ENCODE data around the gene KLHL29. TPM values are rescaled to one million over a fixed set of nuclear protein-coding genes. Genes with fewer than 3 reads are reported as not detected.

Gene KLHL29
- 1 to 10 TPM; 2.0 to 4.2 TPM for total RNA-seq

DNA sequence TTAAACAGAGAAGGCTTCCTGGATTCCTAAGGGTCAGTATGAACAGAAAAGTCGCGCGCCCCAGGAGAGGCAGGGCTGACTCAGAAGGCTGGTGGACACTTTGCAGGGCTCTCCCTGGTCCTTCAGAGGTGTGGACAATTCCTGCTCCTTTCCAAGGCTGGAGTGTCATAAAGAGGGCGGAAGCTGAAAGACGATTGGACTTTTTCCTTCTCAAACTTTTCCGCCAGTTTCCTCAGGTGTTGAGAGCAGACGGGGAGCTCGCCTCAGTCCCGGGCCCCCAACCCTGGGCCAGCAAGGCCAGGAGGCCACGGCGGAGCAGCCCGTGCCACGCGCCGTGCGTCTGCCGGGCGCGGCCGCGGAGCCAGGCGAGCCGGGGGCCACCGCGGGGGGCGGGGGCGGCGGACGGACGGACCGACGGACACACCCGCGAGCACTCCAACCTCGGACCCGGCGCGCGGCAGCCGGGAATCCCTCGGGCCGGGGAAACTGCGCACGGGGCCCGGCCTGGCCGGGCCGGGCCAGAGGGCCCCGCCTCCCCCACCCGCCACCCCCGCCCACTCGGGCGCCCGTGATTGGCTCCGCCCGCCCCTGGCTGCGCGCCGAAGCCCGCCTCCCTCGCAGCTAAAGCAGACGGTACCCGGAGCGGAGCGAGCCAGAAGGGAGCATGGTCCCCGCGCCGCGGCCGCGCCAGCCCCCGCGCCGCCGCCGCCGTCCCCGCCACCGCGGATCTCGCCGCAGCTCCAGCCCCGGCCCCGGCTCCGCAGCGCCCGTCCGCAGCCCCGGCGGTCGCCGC lies at the start of gene KLHL29:
Gene KLHL29, plus strand, starts transcription at position 629 of the 793 bp plus-strand sequence. CDS start 177,018 bp downstream, outside the sequence.
- peak; percentile 81 for DNase-seq (ENCODE audit: low spot score)
- H3K36me3 ChIP-seq: no peaks in the 10 kb centered on the region
- peaks cover 0 to 31% of the 10 kb centered on the region in 2 donors for H3K4me1 ChIP-seq
- peak within 1 kb of the TSS; percentile 60 to 68 for H3K4me3 ChIP-seq
- peaks cover 0 to 3% of the 10 kb centered on the region in 2 donors for H3K27me3 ChIP-seq
- H3K9me3 ChIP-seq: no peaks in the 10 kb centered on the region
- TF ChIP-seq, protein P1, sequence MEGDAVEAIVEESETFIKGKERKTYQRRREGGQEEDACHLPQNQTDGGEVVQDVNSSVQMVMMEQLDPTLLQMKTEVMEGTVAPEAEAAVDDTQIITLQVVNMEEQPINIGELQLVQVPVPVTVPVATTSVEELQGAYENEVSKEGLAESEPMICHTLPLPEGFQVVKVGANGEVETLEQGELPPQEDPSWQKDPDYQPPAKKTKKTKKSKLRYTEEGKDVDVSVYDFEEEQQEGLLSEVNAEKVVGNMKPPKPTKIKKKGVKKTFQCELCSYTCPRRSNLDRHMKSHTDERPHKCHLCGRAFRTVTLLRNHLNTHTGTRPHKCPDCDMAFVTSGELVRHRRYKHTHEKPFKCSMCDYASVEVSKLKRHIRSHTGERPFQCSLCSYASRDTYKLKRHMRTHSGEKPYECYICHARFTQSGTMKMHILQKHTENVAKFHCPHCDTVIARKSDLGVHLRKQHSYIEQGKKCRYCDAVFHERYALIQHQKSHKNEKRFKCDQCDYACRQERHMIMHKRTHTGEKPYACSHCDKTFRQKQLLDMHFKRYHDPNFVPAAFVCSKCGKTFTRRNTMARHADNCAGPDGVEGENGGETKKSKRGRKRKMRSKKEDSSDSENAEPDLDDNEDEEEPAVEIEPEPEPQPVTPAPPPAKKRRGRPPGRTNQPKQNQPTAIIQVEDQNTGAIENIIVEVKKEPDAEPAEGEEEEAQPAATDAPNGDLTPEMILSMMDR (IDR thresholded peaks at IDR 0.05): no peak
- peak within 1 kb of the TSS; percentile 65 to 76 for H3K27ac ChIP-seq

DNA sequence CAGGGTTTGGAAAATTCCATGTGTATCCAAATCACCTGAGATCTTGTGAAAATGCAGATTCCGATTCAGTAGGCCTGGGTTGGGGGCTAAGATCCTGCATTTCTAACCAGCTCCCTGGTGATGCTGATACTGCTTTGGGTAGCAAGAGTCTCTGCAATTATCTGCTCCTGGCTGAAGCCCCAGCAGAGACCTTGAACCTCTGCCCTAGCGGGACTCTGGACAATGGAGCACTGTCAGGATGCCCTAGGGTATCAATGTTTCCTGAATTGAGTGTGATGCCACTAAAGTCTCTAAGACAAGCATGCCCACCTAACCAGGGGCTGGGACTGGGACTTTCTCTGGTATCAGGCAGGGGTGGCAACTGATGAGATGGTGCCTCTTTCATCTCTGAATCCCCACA lies 49.4 kb upstream of the KLHL29 start:
- Histone ChIP-seq H3K4me3 (no peak overlapping the region), H3K4me1 (no peaks in the 10 kb centered on the region), H3K9me3 (peaks cover 0 to 5% of the 10 kb centered on the region in 2 donors), H3K27ac (no peak overlapping the region), H3K36me3 (no peaks in the 10 kb centered on the region), H3K27me3 (no peaks in the 10 kb centered on the region)
- DNase-seq (ENCODE audit: low spot score): no peak
- TF ChIP-seq, protein P1 (IDR thresholded peaks at IDR 0.05): no peak

DNA sequence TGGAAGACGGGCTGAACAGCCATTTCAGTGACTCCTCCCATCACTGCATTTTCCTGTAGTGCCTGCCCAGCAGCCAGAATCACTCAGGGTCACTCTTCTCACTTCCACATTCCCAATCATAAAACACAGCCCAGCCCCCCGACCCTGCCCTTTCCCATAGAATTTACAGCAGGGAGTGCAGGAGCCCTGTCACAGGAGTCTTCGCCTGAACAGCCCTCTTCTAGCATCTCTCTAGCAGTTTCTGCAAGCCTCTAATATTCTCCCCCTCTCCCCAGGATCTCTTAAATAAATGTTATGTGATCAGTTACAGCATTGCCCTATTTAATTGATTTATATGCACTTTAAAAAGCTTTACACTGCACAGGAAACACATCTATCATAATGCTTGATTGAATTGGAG lies 42.9 kb upstream of the KLHL29 start:
- no peak for DNase-seq (ENCODE audit: low spot score)
- Histone ChIP-seq H3K9me3 (peaks cover 0 to 16% of the 10 kb centered on the region in 2 donors), H3K27me3 (no peaks in the 10 kb centered on the region), H3K4me3 (no peak overlapping the region), H3K27ac (no peak overlapping the region), H3K4me1 (no peaks in the 10 kb centered on the region), H3K36me3 (no peaks in the 10 kb centered on the region)
- TF ChIP-seq, protein P1 (IDR thresholded peaks at IDR 0.05): no peak

DNA sequence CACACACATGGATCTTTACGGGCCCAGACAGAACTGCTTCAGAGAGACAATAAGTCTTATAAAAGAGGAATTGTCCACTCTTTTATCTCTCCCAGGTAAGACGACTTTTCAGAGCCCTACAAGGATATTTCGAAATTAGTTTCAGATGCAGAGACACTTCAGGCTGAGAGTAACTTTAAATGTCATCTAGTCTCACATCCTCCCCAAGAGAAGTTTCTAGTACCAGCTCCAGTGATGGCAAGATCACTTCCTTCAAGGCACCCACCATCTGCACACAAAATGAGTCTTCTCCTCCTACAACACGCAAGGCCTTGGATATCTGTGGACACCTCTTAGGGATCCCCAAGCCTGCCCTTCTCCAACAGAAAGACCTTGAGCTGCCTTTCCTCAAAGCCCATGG lies 39.0 kb upstream of the KLHL29 start:
- peaks cover 0 to 6% of the 10 kb centered on the region in 2 donors for H3K9me3 ChIP-seq

DNA sequence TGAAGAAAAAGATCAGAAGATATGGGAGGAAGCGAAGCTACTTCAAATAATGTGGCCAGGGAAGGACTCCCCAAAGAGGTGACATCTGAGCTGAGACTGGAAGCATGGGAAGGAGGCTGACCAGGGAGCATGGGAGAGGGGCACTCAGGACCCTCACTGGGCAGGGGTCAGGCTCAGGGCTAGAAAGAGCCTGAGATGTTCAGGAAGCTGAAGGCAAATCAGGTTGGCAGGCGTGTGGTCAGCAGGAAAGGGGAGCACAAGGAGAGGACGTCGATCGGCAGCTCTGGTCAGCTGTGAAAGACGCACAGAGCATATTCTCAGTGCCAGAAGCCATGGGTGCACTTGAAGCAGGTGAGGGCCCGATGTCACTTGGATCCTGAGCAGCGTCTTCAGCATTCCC lies 38.2 kb upstream of the KLHL29 start:
- Histone ChIP-seq H3K27me3 (no peaks in the 10 kb centered on the region), H3K4me3 (no peak overlapping the region), H3K9me3 (no peaks in the 10 kb centered on the region), H3K36me3 (no peaks in the 10 kb centered on the region), H3K27ac (no peak overlapping the region), H3K4me1 (peaks cover 0 to 11% of the 10 kb centered on the region in 2 donors)
- no peak for DNase-seq (ENCODE audit: low spot score)
- TF ChIP-seq, protein P1 (IDR thresholded peaks at IDR 0.05): no peak

More for the DNA sequence above, 39.0 kb upstream of the KLHL29 start:
- TF ChIP-seq, protein P1 (IDR thresholded peaks at IDR 0.05): no peak
- Histone ChIP-seq H3K36me3 (no peaks in the 10 kb centered on the region), H3K27me3 (no peaks in the 10 kb centered on the region), H3K4me3 (no peak overlapping the region), H3K4me1 (peaks cover 0 to 3% of the 10 kb centered on the region in 2 donors), H3K27ac (no peak overlapping the region)
- DNase-seq (ENCODE audit: low spot score): no peak
